H4 (cell line): Measurements from ENCODE around the gene HOXC9. TPM values are rescaled to one million over a fixed set of nuclear protein-coding genes. Genes with fewer than 3 reads are reported as not detected.

Experiments
- DNase-seq: peaks from one replicate; pipeline ENCODE4 v3.0.0-alpha.2; 2015; ENCODE audit warnings: low spot score
- total RNA-seq: library from RNA; depleted of rRNA; stranded (reverse); fragments of >200 nt; shearing (Covaris generic); gene quantifications from 2 replicates; pipeline ENCODE4 v1.2.3, GENCODE V29; 2014

The HOXC9 gene
- total RNA-seq, 1 experiment from 2014 or later: 5.6 TPM

DNA sequence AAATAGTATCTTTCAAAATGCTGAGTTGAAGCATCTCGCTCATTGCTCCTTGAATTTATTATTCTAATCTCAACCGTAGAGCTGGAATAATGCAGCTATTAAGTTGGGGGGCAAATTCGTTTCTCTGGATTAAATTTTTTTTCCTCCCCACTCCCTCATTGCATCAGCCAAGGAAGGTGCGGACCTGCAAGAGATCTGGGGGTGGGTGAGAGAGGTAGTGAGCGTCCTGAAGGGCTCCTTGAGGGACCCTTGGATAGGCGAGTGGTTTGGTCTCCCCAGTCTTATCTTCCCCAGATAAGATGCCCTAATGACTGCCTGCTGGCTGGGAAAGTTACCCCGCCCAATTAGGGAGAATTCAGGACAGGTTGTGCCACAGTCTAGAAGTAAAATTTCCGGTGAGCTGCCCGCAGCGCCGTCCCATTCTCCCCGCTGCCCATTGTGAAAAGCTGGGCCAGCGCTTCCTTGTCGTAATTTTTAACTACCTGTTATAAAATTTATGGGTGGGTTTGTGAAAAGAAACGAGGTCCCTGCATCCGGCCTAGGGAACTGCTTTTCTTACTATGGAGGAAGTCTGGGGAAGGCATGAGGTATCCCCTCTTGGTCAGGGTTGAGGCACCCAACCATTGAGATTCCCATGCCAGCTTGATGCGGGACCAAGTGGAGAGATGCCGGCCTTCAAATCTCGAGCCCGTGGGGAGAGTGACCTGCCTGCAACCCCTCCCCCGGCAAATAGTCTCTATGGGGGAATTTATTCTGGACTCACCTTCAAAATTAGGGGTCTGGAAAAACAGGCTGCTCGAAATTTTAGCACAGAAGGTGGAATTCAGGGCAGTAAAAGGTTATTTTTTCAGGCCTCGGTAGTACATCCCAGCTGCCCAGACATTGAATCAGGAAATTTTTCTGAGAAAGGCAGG lies 15.3 kb downstream of the HOXC9 start:
- no peak for DNase-seq

DNA sequence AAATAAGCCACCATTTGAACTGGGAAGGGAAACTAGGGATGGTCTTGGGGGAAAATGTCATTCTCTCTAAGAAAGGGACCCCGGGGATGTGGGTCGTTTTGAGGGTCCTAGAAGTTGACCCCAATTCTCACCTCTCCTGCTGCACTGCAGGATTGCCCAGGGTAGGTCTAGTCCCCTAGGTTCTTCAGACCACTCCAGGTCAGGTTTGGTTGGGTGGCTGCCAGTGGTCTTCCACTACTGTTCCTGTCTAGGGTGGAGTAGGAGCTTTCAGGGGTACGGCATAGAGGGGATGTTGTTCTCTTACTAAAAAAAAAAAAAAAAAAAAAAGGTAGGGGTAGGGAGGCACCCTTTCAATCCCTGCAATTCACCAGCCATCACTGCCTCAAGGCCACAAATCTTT lies 16.1 kb downstream of the HOXC9 start:
- no peak for DNase-seq

- DNase-seq: peak; percentile 89
These were observed 16.6 kb downstream of the HOXC9 start for GRCh38 chr12:54016478-54016964.

- DNase-seq: peak; percentile 50
These were observed 17.2 kb downstream of the HOXC9 start for GRCh38 chr12:54017027-54017788.

DNA sequence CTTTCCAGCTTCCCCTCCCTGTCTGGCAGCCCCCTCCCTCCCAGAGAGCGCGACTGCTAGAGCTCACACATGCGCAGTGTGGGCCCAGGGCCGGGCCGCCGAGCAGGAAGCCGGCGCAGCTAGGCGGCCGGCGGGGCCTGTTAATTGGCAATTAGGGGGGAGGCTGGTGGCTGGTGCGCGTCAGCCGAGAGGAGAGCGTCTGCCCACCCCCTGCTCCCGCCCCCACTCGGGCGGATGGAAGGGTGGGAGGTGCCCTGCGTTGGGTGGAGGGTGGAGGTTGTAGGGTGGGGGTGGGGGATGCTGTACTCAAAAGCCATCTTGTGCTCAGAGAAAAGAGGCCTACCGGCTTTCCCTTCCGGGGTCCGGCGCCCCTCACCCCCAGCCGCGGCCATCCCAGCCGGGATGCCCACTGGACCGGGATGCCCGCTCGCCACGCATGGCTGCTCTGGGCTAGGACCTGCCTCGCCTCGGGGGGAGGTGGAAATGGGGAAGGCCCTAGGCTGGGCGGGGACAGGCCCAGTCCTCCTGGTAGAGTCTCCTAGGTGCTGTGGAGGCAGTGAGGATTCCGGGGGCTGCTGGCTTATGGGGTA lies 18.0 kb downstream of the HOXC9 start:
- peak; percentile 91 for DNase-seq

DNA sequence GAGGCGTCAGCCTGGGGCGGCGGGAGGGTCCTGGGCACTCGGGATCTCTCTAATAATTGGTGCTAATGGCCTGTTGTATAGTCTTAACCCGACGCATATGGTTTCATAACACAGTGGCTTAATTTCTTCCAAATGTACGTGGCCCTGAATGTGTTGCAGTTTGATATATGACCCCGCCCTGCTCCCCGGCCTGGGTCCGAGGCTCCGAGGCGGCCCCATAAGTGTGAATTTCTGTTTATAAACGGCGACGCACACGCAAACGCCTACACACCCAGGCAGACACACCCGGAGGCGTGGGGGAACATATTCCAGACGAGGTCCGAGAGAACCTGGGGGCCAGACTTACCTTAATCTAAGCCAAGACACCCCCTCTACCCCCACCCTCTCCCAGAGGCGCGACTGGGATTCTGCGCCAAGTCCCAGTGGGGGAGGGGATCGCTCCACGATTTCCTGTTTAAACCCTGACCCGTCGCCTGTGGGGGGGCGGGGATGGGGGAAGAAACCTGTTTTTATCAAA lies 18.6 kb downstream of the HOXC9 start:
- peak; percentile 27 for DNase-seq

DNA sequence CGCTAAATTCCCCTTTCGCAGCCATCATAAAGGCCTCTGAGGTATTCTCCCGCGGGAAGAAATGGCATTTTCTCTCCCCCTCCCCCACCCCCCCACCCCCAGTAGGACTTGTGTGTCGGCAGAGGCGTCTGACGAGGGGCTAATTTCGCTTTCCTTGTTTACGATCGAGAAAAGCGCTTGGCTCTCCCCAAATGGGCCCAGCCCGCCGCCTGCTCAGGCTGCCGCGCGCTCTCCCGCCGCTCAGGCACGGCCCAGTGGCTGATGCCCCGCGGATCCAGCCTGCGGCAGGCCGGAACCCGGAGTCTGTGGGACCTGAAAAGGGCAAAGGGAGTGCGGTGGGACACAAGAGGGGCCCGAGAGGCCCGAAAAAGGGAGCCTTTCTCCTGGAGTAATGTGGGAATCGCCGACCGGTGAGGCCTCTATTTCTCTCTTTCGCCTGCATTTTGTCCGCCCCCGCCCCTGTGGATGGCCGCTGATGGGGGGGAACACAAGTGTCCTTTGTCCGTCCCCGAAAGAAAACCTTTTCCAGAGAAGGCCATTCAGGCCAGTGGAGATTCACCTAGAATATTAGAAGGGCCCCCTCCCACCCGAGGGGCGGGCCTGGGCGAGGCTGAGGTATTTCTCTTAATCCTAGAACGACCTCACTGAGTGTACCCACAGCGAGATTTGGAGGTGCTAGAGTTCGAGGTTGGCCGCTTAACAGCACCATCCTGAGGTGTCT lies 19.3 kb downstream of the HOXC9 start:
- DNase-seq: no peak

DNA sequence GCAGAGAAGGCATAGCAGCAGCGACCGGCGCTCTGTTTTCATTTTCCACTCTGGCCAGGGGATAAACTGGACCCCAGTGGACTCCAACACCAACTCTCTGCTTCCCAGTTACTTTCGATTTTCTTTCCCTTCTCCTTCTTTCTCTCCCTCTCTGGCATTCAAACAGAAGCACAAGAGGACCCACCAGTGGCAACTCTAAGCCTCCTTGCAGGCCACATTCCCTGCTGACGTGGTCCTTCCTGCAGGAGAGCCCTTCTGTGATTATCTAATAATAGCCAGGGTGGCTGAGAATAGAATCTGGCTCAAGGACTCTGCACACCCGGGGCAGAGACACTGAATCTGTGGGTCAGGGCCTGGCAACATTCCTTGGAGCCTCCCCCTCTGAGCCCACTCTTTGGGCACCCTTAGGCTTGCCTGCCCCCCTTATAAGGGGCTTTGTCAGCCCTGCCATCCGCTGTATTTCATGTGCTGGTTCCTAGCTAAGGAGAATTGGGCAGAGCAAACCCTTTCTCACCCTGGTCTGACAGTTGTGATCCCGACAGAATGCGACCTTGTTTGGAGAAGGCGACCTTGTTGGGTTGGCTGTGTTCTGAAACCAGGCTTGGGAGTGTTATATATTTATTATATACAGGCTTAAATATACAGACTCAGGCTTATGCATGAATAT lies 20.1 kb downstream of the HOXC9 start:
- peak; percentile 14 for DNase-seq

GRCh38 chr12:54020591-54021405 lies 20.8 kb downstream of the HOXC9 start:
- DNase-seq: no peak

DNA sequence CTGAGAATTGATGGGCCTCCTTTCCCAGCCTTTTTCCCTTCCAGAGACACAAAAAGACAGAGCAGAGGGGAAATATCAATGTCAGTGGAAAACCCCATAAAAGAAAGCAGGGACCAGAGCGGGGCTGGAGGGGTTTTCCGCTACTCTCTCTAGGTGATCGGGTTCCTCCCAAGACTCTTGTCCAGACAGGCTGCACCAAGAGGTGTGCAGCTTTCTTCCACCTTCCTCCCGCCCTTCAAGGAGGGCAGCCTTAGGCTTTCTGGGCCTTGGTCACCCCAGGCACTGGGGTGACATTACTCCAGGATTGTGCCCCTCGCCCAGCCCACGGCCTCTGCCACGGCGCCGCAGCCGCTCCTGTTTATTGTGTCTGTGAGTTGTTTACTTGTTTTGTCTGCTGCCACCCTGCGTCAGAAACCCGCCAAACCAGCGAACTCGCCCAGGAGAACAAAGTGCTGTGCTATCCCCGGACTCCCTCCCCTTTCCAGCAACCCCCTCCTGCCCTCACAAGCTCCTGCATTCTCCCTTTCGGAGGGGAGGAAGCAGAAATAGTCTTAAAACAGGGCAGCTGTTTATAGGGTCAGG lies 21.6 kb downstream of the HOXC9 start:
- peak; percentile 54 for DNase-seq

- no peak for DNase-seq
These were observed 23.3 kb downstream of the HOXC9 start for GRCh38 chr12:54022960-54023884.

- no peak for DNase-seq
These were observed 24.2 kb downstream of the HOXC9 start for GRCh38 chr12:54024127-54024526.

DNA sequence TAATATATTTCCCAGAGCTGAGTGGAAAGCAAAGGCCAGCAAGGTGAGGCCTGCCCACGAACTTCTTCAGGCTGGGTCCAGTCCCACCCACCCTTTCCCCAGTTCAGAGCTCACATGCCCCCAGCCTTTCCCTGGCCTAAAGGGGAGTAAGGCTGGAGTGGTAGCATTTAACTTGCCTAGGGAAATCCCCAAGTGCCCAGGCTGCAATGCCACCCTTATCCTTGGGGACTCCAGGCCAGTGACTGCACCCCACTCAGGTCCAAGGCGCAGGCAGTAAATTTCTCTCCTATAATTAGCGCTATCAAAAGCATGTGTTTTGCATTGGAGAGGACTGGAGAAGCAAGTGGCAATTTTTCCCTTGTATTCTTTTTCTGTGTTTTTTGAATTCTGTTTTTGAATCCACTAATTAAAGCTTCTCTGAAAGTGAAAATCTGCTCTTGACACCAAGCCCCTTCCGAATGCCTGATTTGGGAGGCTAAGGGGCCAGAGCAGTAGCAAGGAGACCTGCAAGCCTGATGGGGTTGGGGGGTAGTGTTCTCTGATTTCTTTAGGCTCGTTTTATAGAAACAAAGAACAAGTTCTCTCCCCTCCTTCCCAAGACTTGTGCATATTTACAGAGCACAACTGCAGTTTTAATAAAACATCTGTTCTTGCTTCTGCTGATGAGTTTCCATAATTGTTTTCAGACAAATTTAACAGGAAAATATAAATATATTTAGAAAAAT lies 24.8 kb downstream of the HOXC9 start:
- DNase-seq: no peak

- no peak for DNase-seq
These were observed 25.8 kb downstream of the HOXC9 start for GRCh38 chr12:54025499-54026405.

GRCh38 chr12:54026640-54027441 lies 26.9 kb downstream of the HOXC9 start:
- no peak for DNase-seq

DNA sequence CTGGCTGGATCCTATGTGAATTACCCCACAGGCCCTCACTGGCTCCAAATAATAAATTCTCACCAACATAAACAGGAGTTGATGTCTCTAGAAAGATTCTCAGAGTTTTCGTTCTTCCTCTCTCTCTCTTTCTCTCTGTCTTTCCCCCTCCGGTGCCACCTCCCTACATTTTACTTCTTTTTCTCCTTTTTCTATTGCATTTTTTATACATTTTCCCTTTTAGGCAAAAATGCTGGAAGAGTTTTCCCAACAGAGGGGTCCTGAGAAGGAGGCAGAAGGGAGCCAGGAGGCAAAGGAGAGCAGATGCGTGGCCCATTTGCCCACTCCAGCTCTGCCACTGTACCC lies 27.5 kb downstream of the HOXC9 start:
- no peak for DNase-seq
